ENCODE measurements around the gene CTDNEP1. TPM values are rescaled to one million over a fixed set of nuclear protein-coding genes. Genes with fewer than 3 reads are reported as not detected.
A peak's percentile ranks its signal among the peaks of the same experiment; 100 is the strongest.

Gene CTDNEP1
- total RNA-seq, 3 donors from 2014 or later (not counting 1 experiment from before 2014, with no cell fraction given) = 127 to 139 (median 131) TPM

DNA sequence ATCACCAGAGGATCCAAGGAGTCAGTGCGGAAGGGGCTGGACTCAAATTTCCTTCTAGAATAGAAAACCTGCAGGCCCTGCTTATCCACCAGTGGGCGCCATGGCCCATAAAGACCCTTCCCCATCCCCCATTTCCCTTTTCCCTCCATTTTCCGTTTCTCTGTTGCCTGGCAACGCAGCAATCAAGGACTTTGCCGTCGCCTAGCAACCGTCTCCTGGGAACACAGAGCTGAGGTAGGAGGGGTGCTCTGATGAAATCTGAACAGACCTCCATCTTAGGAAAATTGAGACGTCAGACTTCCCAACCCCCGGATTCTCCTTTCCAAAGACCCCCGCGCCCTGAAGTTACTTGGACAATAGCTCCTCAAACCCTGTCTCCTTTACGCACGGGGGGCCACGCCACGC lies 37.6 kb downstream of the CTDNEP1 start:
- H3K36me3 ChIP-seq (ENCODE audit: control insufficient read depth, insufficient read depth, low read length) = no peaks in the 10 kb centered on the region
- no peaks in the 10 kb centered on the region for H3K9me3 ChIP-seq (ENCODE audit: control insufficient read depth, insufficient read depth, low read length)
- intact Hi-C loops (cut with micrococcal nuclease) = loop anchor here (1.0 to 10.0 kb wide), 3 partner anchors 9 to 471 kb away; partner anchors contain the start of genes DVL2, TP53 and WRAP53
- Mint-ChIP-seq H3K36me3 (no peaks in the 10 kb centered on the region), H3K4me1 (peaks cover 16 to 42% of the 10 kb centered on the region in 2 donors), H3K27me3 (ENCODE audit: low read depth in 2 of 2) (peaks cover 7 to 16% of the 10 kb centered on the region in 2 donors), H3K27ac (peak overlapping the region; percentile 87 to 99), H3K9me3 (no peaks in the 10 kb centered on the region), H3K4me3 (peak overlapping the region; percentile 89)
- no peaks in the 10 kb centered on the region for H3K27me3 ChIP-seq (ENCODE audit: control insufficient read depth, insufficient read depth, low read length)
- peak in 1 of 2 donors; percentile 94 for DNase-seq
- ATAC-seq = peak in 2 of 3 donors; percentile 0 to 1
- H3K27ac ChIP-seq (ENCODE audit: low read length) = peak overlapping the region; percentile 67
- 4% methylated on average over 15 of the region's 15 CpGs for WGBS (ENCODE audit: insufficient coverage)
- TF ChIP-seq, protein P1, sequence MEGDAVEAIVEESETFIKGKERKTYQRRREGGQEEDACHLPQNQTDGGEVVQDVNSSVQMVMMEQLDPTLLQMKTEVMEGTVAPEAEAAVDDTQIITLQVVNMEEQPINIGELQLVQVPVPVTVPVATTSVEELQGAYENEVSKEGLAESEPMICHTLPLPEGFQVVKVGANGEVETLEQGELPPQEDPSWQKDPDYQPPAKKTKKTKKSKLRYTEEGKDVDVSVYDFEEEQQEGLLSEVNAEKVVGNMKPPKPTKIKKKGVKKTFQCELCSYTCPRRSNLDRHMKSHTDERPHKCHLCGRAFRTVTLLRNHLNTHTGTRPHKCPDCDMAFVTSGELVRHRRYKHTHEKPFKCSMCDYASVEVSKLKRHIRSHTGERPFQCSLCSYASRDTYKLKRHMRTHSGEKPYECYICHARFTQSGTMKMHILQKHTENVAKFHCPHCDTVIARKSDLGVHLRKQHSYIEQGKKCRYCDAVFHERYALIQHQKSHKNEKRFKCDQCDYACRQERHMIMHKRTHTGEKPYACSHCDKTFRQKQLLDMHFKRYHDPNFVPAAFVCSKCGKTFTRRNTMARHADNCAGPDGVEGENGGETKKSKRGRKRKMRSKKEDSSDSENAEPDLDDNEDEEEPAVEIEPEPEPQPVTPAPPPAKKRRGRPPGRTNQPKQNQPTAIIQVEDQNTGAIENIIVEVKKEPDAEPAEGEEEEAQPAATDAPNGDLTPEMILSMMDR (IDR thresholded peaks at IDR 0.05) = no peak
- H3K4me3 ChIP-seq (ENCODE audit: low read length) = peak overlapping the region; percentile 34
- H3K4me1 ChIP-seq (ENCODE audit: control insufficient read depth, insufficient read depth, low read length) = peaks cover 35% of the 10 kb centered on the region

DNA sequence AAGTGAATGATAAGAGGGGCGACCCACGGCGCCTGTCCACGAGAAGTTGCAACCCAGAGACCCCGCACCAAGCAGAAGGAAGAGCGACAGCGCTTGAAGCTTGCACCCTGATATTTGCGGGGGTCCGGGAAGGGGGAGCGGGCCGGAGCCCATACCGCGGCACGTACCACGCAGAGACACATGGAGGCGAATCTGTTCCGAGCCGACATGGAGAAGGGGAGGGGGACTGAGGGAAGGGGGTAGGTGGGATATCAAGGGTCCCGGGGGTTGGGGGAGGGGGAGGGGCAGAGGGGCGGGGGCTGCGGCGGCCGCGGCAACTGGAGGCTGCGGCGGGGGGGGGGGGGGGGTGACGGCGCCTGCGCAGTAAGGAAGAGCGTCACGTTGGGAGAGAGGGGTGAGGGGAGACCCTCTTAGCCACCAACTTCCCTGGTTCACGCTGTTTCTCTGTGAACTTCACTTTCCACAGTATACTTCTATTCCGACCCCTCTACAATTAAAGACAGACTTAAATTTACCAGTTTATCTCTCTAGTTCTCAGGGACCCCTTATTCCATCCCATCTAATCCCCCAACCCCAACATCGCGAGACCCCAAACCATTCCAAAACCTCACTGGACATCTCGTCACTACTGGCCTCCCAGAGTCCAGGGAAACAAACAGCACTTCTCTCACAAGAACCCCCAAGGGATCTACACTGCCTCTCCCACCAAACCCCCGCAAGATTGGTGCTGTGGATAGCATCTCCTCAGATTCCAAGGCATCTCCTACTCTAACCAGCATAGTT lies 39.9 kb downstream of the CTDNEP1 start:
- Histone ChIP-seq H3K9me3 (ENCODE audit: control insufficient read depth, insufficient read depth, low read length) (no peaks in the 10 kb centered on the region), H3K4me3 (ENCODE audit: low read length) (no peak overlapping the region), H3K27ac (ENCODE audit: low read length) (no peak overlapping the region), H3K27me3 (ENCODE audit: control insufficient read depth, insufficient read depth, low read length) (no peaks in the 10 kb centered on the region), H3K36me3 (ENCODE audit: control insufficient read depth, insufficient read depth, low read length) (no peaks in the 10 kb centered on the region), H3K4me1 (ENCODE audit: control insufficient read depth, insufficient read depth, low read length) (peaks cover 23% of the 10 kb centered on the region)
- no peak overlapping the region for H3K4me3 Mint-ChIP-seq
- peak overlapping the region; percentile 27 to 45 for H3K27ac Mint-ChIP-seq
- H3K27me3 Mint-ChIP-seq (ENCODE audit: low read depth in 2 of 2) = peaks cover 7 to 16% of the 10 kb centered on the region in 2 donors
- H3K4me1 Mint-ChIP-seq = peaks cover 16 to 31% of the 10 kb centered on the region in 2 donors
- WGBS (ENCODE audit: insufficient coverage) = 66% methylated on average over 22 of the region's 37 CpGs
- H3K36me3 Mint-ChIP-seq = no peaks in the 10 kb centered on the region
- no peaks in the 10 kb centered on the region for H3K9me3 Mint-ChIP-seq
- intact Hi-C loops (cut with micrococcal nuclease) = loop anchor here (10.0 kb wide), 1 partner anchor 473 kb away; the partner anchor contains the start of genes TP53 and WRAP53
- ATAC-seq = no peak
- TF ChIP-seq, protein P1 (IDR thresholded peaks at IDR 0.05) = no peak
- no peak for DNase-seq

DNA sequence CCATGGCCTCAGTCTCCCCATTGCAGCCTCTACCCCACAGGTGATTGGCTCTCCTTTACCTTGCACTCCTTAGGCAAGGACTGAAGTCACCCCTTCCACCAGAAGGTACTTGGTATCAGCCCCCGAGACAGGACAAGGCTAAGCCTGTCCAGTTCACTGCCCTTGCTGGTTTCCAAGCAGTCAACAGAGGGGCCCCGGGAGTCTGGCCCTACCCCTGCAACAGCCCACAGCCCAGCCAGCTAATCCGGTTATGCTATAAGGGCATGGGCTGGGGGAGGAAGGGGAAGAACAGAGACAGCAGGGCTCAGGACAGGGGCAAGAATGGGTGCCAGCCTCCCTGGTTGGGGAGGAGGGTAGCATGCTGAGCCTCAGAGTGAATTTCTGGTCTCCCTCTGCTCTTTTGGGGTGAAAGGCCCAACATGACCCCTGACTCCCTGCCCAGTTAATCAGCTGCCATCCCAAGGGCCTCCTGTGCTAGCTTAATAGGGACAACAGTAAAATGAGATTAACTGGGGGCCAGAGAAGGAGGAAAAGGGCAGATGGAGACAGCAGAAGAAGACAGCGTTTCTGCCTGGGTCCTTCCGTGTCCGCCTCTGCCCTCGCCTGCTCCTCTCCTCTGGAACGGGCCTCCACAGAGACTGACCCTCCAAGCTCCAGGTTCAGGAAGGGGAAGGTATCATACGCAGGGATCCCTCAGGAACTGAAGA lies 42.6 kb downstream of the CTDNEP1 start:
- Mint-ChIP-seq H3K36me3 (no peaks in the 10 kb centered on the region), H3K27me3 (ENCODE audit: low read depth in 2 of 2) (peaks cover 7% of the 10 kb centered on the region in 2 donors), H3K9me3 (no peaks in the 10 kb centered on the region), H3K4me3 (no peak overlapping the region), H3K4me1 (peaks cover 32 to 37% of the 10 kb centered on the region in 2 donors), H3K27ac (peak overlapping the region in 1 of 2 donors; percentile 84)
- Histone ChIP-seq H3K27ac (ENCODE audit: low read length) (no peak overlapping the region), H3K36me3 (ENCODE audit: control insufficient read depth, insufficient read depth, low read length) (no peaks in the 10 kb centered on the region), H3K4me1 (ENCODE audit: control insufficient read depth, insufficient read depth, low read length) (peaks cover 28% of the 10 kb centered on the region), H3K9me3 (ENCODE audit: control insufficient read depth, insufficient read depth, low read length) (no peaks in the 10 kb centered on the region), H3K27me3 (ENCODE audit: control insufficient read depth, insufficient read depth, low read length) (no peaks in the 10 kb centered on the region), H3K4me3 (ENCODE audit: low read length) (no peak overlapping the region)
- intact Hi-C loops (cut with micrococcal nuclease) = no loop called here
- 88% methylated on average over 9 of the region's 9 CpGs for WGBS (ENCODE audit: insufficient coverage)
- TF ChIP-seq, protein P1 (IDR thresholded peaks at IDR 0.05) = no peak
- no peak for DNase-seq
- ATAC-seq = no peak

All from natural killer cell (primary cell).